ENCODE results near the gene ADAMTSL1. TPM values are rescaled to one million over a fixed set of nuclear protein-coding genes. Genes with fewer than 3 reads are reported as not detected.

The ADAMTSL1 gene
- total RNA-seq, 2 experiments from 2014 or later: not detected

DNA sequence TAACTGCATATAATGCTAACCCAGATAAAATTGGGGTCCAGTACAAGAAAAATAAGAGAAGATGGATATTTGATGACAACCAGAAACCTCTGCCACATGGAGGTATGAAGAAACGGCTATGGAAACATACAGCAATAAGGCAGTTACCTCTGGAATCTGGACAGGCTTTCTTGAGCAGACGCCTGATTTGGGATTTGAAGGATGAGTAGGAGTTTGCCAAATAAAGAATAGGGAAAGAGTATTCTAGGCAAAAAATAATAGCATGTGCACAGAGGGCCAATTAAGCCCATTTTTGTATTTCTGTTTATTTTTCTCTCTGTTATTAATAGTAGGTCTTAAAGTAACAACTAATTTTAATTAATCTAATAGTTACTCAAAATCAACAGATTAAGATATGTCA lies 144.9 kb downstream of the ADAMTSL1 start:
- no peak for DNase-seq
- no peaks in the 10 kb centered on the region for H3K9me3 Mint-ChIP-seq
- ChIA-PET CTCF (no interaction called here), POLR2A (no interaction called here)
- no peaks in the 10 kb centered on the region for H3K27me3 Mint-ChIP-seq
- no peak overlapping the region for H3K4me3 Mint-ChIP-seq
- H3K4me1 Mint-ChIP-seq: no peaks in the 10 kb centered on the region
- no peaks in the 10 kb centered on the region for H3K36me3 Mint-ChIP-seq (ENCODE audit: low read depth)
- H3K27ac Mint-ChIP-seq: no peak overlapping the region

GRCh38 chr9:18622186-18622836 lies 148.4 kb downstream of the ADAMTSL1 start:
- ChIA-PET CTCF (interaction anchor here (0.7 kb wide), 1 partner anchor 33 kb away, joined by 3 read pairs; no protein-coding TSS in a partner anchor), POLR2A (interaction anchor here (0.6 kb wide), 1 partner anchor 1177 kb away, joined by 3 read pairs; no protein-coding TSS in a partner anchor)
- no peak overlapping the region for H3K27ac Mint-ChIP-seq
- H3K27me3 Mint-ChIP-seq: no peaks in the 10 kb centered on the region
- no peaks in the 10 kb centered on the region for H3K36me3 Mint-ChIP-seq (ENCODE audit: low read depth)
- no peak for DNase-seq
- no peak overlapping the region for H3K4me3 Mint-ChIP-seq
- no peaks in the 10 kb centered on the region for H3K9me3 Mint-ChIP-seq
- no peaks in the 10 kb centered on the region for H3K4me1 Mint-ChIP-seq

DNA sequence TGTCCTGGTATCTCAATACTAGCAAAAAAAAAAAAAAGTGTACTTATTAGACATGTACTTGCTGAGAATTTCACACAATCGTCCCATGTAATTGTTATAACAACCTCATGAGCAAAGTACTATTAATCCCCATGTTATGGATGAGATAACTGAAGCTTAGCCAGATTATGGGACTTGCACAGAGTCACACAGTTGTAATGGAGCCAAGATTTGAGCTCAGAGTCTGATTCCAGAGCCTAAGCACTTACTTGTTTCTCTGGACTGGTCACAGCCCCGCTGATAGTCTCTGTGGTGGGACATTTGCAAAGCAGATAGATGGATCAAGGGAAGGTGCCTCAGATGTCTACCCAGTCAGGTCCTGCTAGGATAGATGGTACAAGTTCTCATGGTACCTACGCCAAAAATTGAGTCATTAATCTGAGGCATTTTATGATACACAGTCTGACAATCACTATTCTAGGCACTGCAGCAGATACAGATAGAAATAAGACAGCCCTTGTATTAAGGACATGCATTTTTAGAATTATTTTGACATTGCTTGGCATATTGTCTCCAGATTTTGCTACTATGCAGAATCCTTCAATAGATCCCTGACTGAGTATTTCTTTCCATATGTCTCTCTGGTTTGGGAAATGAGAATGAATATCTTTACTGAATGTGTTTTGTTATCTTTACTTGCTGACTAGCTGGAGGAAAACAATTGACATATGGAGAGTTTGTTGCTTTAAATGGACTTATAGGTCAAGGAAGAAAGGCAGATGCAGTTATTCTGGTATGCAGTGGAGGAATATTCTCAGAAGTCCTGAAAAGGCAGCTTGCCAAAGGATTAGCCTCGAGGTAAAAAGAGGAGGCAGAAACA lies 149.5 kb downstream of the ADAMTSL1 start:
- H3K4me1 Mint-ChIP-seq: no peaks in the 10 kb centered on the region
- POLR2A ChIA-PET: interaction anchor here (0.6 kb wide), 1 partner anchor 1176 kb away, joined by 3 read pairs; no protein-coding TSS in a partner anchor
- no peaks in the 10 kb centered on the region for H3K27me3 Mint-ChIP-seq
- H3K27ac Mint-ChIP-seq: no peak overlapping the region
- no peak for DNase-seq
- H3K4me3 Mint-ChIP-seq: no peak overlapping the region
- CTCF ChIA-PET: interaction anchor here (0.7 kb wide), 1 partner anchor 34 kb away, joined by 3 read pairs; no protein-coding TSS in a partner anchor
- no peaks in the 10 kb centered on the region for H3K9me3 Mint-ChIP-seq
- no peaks in the 10 kb centered on the region for H3K36me3 Mint-ChIP-seq (ENCODE audit: low read depth)

DNA sequence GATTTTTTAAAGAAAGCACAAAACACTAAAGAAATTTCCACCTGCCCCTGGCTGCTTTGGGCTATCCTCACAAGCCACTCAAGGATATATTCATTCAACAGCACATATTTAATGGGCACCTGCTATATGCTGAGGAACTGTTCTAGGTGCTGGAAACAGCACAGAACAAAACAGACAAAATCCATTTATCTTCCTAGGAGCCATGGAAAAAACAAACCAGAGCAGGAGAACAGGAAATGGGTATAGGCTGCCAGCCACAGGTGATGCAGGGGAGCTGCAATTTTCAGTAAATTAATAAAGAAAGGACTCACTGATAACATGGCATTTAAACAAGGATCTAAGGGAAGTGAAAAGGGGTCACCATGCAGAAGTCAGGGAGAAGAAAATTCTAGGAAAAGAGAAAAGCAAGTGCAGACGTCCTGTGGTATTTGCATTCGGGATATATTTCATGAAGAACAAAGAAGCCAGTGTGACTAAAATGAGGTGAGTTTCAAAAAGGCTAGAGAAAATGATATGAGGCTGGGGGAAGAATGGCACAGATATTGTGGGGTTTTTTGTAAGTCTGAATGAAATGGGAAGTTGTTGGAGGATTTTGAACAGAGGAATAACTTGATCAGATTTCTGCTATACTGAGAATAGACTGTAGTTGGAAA lies 152.2 kb downstream of the ADAMTSL1 start:
- Mint-ChIP-seq H3K36me3 (ENCODE audit: low read depth) (no peaks in the 10 kb centered on the region), H3K27ac (no peak overlapping the region), H3K27me3 (no peaks in the 10 kb centered on the region), H3K9me3 (no peaks in the 10 kb centered on the region), H3K4me1 (no peaks in the 10 kb centered on the region), H3K4me3 (no peak overlapping the region)
- DNase-seq: no peak
- POLR2A ChIA-PET: no interaction called here
- CTCF ChIA-PET: no interaction called here

DNA sequence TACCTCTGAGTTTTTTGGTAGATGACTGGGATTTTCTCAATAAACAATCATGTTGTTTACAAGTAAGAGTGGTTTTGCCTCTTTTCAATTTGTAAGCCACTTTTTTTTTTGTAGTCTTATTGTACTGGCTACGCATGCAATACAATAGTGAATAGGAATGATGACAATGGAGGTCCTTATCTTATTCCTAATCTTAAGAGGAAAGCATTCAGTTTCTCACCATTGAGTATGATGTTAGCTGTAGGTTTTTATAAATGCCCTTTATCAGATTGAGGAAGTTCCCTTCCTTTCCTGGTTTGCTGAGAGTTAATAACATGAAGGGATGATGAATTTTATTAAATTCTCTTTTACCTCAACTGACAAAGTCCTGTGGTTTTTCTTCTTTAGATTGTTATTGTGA lies 155.2 kb downstream of the ADAMTSL1 start:
- CTCF ChIA-PET: no interaction called here
- DNase-seq: no peak
- Mint-ChIP-seq H3K9me3 (no peaks in the 10 kb centered on the region), H3K27ac (no peak overlapping the region), H3K36me3 (ENCODE audit: low read depth) (no peaks in the 10 kb centered on the region), H3K4me1 (no peaks in the 10 kb centered on the region), H3K4me3 (no peak overlapping the region), H3K27me3 (no peaks in the 10 kb centered on the region)
- POLR2A ChIA-PET: no interaction called here

DNA sequence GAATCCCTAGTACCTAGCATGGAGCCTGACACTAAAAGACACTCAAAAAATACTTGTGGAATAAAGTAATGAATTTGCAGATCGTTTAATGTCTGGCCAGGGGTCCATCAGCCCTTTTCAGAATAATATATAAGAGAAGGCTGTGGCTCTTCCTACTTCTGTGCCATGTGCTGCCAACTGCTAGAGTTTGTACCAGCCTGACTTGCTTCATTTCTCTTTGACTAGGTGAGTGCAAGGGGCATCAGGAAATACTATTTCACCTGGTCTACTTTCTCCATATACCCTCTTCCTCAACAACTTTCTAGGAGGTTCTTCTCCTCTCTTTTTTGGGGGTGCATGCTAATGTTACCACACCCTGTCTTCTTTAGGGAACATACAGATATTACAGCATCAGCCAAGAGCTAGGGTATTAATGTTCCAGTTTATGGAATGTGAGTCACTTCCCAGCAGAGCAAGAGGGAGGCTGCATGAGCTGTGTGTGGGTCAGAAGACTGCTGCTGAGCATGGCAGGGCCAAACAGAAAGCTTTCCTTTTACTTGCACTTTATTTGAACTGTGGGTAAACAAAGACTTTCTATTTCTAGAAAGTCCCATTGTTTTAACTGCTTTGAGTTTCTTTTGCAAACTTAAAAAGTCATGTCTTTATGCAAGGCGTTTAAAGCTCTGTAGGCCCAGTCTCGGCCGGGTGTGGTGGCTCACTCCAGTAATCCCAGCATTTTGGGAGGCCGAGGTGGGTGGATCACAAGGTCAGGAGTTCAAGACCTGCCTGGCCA lies 158.9 kb downstream of the ADAMTSL1 start:
- Mint-ChIP-seq H3K27me3 (no peaks in the 10 kb centered on the region), H3K9me3 (no peaks in the 10 kb centered on the region), H3K27ac (no peak overlapping the region), H3K4me1 (no peaks in the 10 kb centered on the region), H3K4me3 (no peak overlapping the region), H3K36me3 (ENCODE audit: low read depth) (no peaks in the 10 kb centered on the region)
- ChIA-PET POLR2A (no interaction called here), CTCF (no interaction called here)
- DNase-seq: no peak

GRCh38 chr9:18636781-18637180 lies 162.8 kb downstream of the ADAMTSL1 start:
- no peak overlapping the region for H3K4me3 Mint-ChIP-seq
- ChIA-PET CTCF (no interaction called here), POLR2A (no interaction called here)

GRCh38 chr9:18638371-18639249 lies 164.7 kb downstream of the ADAMTSL1 start:
- Mint-ChIP-seq H3K36me3 (ENCODE audit: low read depth) (no peaks in the 10 kb centered on the region), H3K27me3 (no peaks in the 10 kb centered on the region), H3K9me3 (no peaks in the 10 kb centered on the region), H3K4me1 (no peaks in the 10 kb centered on the region), H3K4me3 (no peak overlapping the region), H3K27ac (no peak overlapping the region)
- ChIA-PET CTCF (interaction anchor here (0.6 kb wide), 1 partner anchor 35 kb away, joined by 4 read pairs; no protein-coding TSS in a partner anchor), POLR2A (no interaction called here)
- DNase-seq: no peak

More at GRCh38 chr9:18636781-18637180, 162.8 kb downstream of the ADAMTSL1 start:
- Mint-ChIP-seq H3K27me3 (no peaks in the 10 kb centered on the region), H3K36me3 (ENCODE audit: low read depth) (no peaks in the 10 kb centered on the region), H3K4me1 (no peaks in the 10 kb centered on the region), H3K27ac (no peak overlapping the region), H3K9me3 (no peaks in the 10 kb centered on the region)
- DNase-seq: no peak

- POLR2A ChIA-PET: no interaction called here
- no peak for DNase-seq
- CTCF ChIA-PET: no interaction called here
These were observed 166.0 kb downstream of the ADAMTSL1 start for GRCh38 chr9:18639911-18640310.

DNA sequence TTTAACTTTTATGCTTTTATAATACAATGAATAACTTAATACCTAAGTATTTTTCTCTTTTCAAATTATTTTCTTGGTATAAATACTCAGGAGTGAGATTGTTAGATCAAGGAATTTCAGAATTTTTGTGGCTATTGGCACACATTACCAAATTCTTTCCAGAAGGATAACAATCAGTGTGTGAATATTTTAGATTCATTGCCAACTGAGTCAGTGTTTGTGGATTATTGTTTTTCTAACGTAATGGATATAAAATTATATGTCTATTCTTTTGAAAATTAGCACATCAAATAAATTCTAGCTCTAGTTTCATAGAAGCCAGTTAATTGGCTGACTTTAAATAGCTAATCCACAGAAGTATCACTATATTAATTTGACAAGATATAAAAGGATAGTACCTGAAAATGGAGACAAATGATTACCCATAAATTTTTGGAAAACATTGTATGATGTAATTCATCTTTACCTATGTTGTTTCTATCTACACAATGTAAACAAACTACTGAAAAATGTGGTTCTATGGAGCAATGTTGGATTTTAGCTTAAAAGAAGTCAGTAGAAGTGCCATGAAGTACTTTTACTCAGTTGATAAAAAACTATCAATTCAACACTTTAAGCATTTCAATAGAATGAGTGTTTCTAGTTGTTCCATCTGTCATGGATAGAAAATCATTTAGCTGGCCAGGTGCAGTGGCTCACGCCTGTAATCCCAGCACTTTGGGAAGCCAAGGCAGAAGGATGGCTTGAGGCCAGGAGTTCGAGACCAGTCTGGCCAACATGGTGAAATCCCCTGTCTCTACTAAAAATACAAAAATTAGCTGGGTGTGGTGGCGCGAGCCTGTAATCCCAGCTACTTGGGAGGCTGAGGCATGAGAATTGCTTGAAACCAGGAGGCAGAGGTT lies 185.1 kb downstream of the ADAMTSL1 start:
- H3K27me3 Mint-ChIP-seq: no peaks in the 10 kb centered on the region
- H3K27ac Mint-ChIP-seq: no peak overlapping the region
- H3K9me3 Mint-ChIP-seq: no peaks in the 10 kb centered on the region
- no peak for DNase-seq
- H3K4me3 Mint-ChIP-seq: no peak overlapping the region
- H3K4me1 Mint-ChIP-seq: no peaks in the 10 kb centered on the region
- POLR2A ChIA-PET: no interaction called here
- CTCF ChIA-PET: no interaction called here
- H3K36me3 Mint-ChIP-seq (ENCODE audit: low read depth): no peaks in the 10 kb centered on the region

More at GRCh38 chr9:18639911-18640310, 166.0 kb downstream of the ADAMTSL1 start:
- H3K27me3 Mint-ChIP-seq: no peaks in the 10 kb centered on the region
- no peaks in the 10 kb centered on the region for H3K36me3 Mint-ChIP-seq (ENCODE audit: low read depth)
- no peaks in the 10 kb centered on the region for H3K4me1 Mint-ChIP-seq
- H3K4me3 Mint-ChIP-seq: no peak overlapping the region
- no peak overlapping the region for H3K27ac Mint-ChIP-seq
- H3K9me3 Mint-ChIP-seq: no peaks in the 10 kb centered on the region

- Mint-ChIP-seq H3K27ac (no peak overlapping the region), H3K9me3 (no peaks in the 10 kb centered on the region), H3K4me3 (no peak overlapping the region), H3K4me1 (no peaks in the 10 kb centered on the region), H3K27me3 (no peaks in the 10 kb centered on the region), H3K36me3 (ENCODE audit: low read depth) (no peaks in the 10 kb centered on the region)
- no peak for DNase-seq
- POLR2A ChIA-PET: no interaction called here
- CTCF ChIA-PET: no interaction called here
These were observed 186.0 kb downstream of the ADAMTSL1 start for GRCh38 chr9:18660001-18660400.

Measured in activated CD4-positive, alpha-beta memory T cell treated with anti-CD3 and anti-CD28 coated beads, Interleukin-2, amount 10 ng/mL, durations not matched to agents 7 days and 5 days (primary cell).